A549 (cell line): ENCODE results near the gene TCF12.

Experiments used
- CHD2 ChIP-seq: fragments of 150-350 bp; IDR thresholded peaks from 2 replicates; pipeline ENCODE4 v1.6.1; 2014; ENCODE audit warnings: low read length; ENCODE audit not compliant: partially characterized antibody
- HOXA7 ChIP-seq: fragments of 250-450 bp; sonication (Bioruptor Pico); IDR thresholded peaks from 2 replicates; pipeline ENCODE4 v1.5.0; 2020; ENCODE audit warnings: mild to moderate bottlenecking, moderate library complexity
- MAFK ChIP-seq: fragments of 450-650 bp; IDR thresholded peaks from 2 replicates; pipeline ENCODE4 v1.6.1; 2014; ENCODE audit not compliant: partially characterized antibody
- MAZ ChIP-seq: fragments of 150-350 bp; IDR thresholded peaks from 2 replicates; pipeline ENCODE4 v1.6.1; 2014; ENCODE audit warnings: antibody characterized with exemption, low read depth, low read length, borderline replicate concordance
- POLR2A ChIP-seq: IDR thresholded peaks from 2 replicates; pipeline ENCODE4 v1.6.1; 2012; ENCODE audit warnings: mild to moderate bottlenecking, low read length
- RAD21 ChIP-seq, 2 experiments: fragments of >200 bp in 1 of 2; sonication (Bioruptor Twin) in 1 of 2; formaldehyde crosslinking in 1 of 2; IDR thresholded peaks in 1 of 2; conservative IDR thresholded peaks in 1 of 2; 2 replicates in 1 of 2; 3 replicates in 1 of 2; pipeline ENCODE4 v1.6.1; 2012 to 2018; ENCODE audit warnings: inconsistent platforms in 1 of 2
- TF ChIP-seq, protein P1 (sequence below): fragments of >200 bp; sonication (Bioruptor Twin); formaldehyde crosslinking; IDR thresholded peaks from 3 replicates; pipeline ENCODE4 v1.5.1; 2016
- TF ChIP-seq, protein P2 (sequence below): fragments of 450-650 bp; IDR thresholded peaks from 2 replicates; pipeline ENCODE4 v1.6.1; 2014; ENCODE audit warnings: antibody characterized with exemption

DNA sequence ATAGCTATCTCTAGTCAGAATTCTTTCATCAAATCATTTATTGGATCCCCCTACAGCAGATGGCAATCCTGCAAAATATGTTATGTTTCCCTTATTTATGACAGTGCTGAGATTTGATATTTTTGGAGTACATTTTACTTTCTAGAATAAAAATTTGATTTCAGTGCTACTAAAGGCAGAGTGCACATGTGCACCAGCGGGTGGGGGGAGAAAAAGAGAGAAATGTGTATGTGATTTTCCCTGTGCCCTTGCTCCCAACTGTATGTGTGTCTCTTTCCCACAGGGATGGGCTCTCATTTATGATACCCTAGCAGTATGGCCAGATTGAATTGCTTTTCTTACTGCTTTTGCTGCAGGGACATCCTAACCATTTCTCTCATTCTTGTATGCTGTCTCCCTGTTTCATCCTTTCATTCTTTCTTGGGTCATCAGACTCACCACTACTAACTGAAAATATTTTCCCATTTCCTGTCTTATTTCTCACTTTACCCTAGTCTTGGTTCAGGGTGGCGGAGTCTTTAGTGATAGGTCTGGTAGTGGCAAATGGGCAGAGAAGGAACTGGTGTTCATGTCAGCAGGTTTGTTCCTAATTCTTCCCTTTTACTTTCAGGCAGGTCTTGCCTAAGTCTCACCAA, 140.7 kb downstream of the TCF12 start:
- TF ChIP-seq MAFK (no peak), RAD21 (conservative IDR thresholded peaks at IDR 0.05 in 1 of 2, IDR thresholded peaks at IDR 0.05 in 1 of 2) (no peak), MAZ (no peak), HOXA7 (CRISPR knock-in tag) (no peak), CHD2 (no peak), POLR2A (no peak)
- TF ChIP-seq, protein P1, sequence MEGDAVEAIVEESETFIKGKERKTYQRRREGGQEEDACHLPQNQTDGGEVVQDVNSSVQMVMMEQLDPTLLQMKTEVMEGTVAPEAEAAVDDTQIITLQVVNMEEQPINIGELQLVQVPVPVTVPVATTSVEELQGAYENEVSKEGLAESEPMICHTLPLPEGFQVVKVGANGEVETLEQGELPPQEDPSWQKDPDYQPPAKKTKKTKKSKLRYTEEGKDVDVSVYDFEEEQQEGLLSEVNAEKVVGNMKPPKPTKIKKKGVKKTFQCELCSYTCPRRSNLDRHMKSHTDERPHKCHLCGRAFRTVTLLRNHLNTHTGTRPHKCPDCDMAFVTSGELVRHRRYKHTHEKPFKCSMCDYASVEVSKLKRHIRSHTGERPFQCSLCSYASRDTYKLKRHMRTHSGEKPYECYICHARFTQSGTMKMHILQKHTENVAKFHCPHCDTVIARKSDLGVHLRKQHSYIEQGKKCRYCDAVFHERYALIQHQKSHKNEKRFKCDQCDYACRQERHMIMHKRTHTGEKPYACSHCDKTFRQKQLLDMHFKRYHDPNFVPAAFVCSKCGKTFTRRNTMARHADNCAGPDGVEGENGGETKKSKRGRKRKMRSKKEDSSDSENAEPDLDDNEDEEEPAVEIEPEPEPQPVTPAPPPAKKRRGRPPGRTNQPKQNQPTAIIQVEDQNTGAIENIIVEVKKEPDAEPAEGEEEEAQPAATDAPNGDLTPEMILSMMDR = no peak
- TF ChIP-seq, protein P2, sequence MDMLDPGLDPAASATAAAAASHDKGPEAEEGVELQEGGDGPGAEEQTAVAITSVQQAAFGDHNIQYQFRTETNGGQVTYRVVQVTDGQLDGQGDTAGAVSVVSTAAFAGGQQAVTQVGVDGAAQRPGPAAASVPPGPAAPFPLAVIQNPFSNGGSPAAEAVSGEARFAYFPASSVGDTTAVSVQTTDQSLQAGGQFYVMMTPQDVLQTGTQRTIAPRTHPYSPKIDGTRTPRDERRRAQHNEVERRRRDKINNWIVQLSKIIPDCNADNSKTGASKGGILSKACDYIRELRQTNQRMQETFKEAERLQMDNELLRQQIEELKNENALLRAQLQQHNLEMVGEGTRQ = no peak
